Erythroblast (primary cell): Measurements from ENCODE around the gene C15orf39.

Experiments used
- GATA1 ChIP-seq: IDR thresholded peaks from 2 replicates; pipeline ENCODE4 v1.6.1; 2011; ENCODE audit warnings: low read depth, mild to moderate bottlenecking, control low read depth, low read length, moderate library complexity
- POLR2A ChIP-seq: IDR thresholded peaks from 2 replicates; pipeline ENCODE4 v1.6.1; 2011; ENCODE audit warnings: mild to moderate bottlenecking, low read length

DNA sequence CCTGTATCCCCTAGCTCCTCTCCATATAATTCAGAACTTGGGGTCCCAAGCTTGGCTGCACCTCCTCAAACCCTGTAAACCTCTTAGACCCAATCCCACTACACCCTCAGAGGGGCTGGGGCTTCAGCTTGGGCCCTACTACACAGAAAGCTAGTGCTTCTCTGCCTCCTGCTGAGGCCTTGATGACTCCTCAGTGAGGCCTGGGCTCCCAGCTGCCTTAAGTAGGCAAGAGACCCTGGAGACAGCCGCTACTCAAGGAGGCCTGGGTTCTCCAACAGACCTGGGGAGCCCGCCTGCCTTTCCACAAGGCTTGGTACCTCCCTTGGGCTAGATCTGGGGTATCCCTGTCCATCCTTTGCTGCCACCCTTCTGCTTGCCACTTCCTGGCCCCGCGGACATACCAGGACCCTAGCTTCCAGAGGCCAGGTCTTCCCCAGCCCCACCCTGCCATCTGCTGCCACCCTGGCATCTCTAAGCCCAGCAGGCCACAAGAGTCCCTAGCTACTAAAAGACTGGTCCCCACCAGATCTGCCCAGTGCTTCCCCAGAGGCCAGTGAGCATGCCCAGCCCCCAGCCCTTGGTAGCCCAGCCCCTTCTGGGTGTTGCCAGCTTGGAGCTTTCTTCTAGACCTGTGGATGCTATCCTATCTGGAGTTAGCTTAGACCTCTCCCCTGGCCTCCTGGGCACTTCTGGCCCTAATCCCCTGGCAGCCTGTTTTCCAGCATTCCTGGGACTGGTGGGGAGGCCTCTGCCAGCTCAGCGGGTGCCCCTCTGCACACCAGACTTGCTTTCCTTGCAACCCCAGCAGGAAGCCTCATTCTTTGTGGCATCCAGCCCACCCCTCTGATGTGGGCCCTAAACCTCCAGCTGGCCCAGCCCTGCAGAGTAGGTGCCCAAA lies 13.7 kb downstream of the C15orf39 start:
- TF ChIP-seq POLR2A: no peak
- no peak for TF ChIP-seq GATA1
